Measurements from ENCODE around the gene RAB3C. TPM values are rescaled to one million over a fixed set of nuclear protein-coding genes. Genes with fewer than 3 reads are reported as not detected.

The RAB3C gene
- total and polyA plus RNA-seq, 3 experiments from 2014 or later: not detected

DNA sequence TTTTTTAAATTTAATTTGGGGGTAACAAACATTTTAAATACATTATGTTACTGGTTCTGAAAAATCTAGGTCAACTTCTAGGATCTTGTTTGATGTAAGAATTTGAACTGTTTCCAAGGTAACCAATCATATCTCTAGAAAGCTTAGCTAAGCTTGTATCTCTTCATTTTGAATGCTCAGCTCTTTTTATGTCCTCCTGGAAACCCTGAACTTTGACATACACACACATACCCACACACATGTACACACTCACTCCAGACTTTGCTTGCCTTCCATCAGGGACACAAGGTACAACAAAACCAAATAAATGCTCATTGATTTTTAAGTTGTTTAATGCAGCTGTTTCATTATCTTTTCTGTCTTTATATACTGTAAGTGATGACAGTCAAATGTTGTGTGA, 178.5 kb downstream of the RAB3C start:
- no peak for DNase-seq
- H3K27ac Mint-ChIP-seq: peak overlapping the region in 3 of 8 donors; percentile 6 to 62 (median 12)
- Histone ChIP-seq H3K4me3 (ENCODE audit: low read length) (no peak overlapping the region), H3K9me3 (ENCODE audit: low read length) (no peaks in the 10 kb centered on the region), H3K27ac (ENCODE audit: low read depth, low read length) (no peak overlapping the region), H3K36me3 (ENCODE audit: insufficient read depth, low read length) (no peaks in the 10 kb centered on the region), H3K4me1 (ENCODE audit: insufficient read depth, low read length) (peaks cover 6% of the 10 kb centered on the region), H3K27me3 (ENCODE audit: insufficient read depth, low read length, poor library complexity, severe bottlenecking) (no peaks in the 10 kb centered on the region)
- POLR2A ChIA-PET: no interaction called here
- H3K4me1 Mint-ChIP-seq: peaks cover 25 to 38% (median 36%) of the 10 kb centered on the region in 3 donors
- H3K4me3 Mint-ChIP-seq: no peak overlapping the region
- H3K9me3 Mint-ChIP-seq: no peaks in the 10 kb centered on the region
- H3K36me3 Mint-ChIP-seq: no peaks in the 10 kb centered on the region
- CTCF ChIA-PET: interaction anchor here (1.1 kb wide), 1 partner anchor 34 kb away, joined by 3 read pairs; no protein-coding TSS in a partner anchor
- H3K27me3 Mint-ChIP-seq: no peaks in the 10 kb centered on the region

DNA sequence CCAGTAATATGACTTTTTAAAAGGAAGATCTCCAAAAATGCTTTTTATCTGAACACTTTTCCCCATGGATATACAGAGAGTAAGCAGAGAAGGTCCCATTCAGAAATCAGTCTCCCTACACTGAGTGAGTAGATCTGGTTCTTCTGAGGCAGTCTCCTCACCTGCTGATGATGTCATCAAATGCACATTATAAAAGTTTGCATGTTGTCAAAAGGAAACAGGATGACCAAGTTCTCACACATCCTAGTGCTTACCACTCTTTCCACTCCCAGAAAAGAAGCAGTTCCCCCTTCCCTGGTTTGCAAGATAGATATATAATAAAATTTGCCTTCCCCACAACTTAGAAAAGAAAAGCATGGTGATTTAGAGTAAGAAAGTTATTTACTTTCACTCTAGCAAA, 180.5 kb downstream of the RAB3C start:
- H3K27ac Mint-ChIP-seq: no peak overlapping the region
- H3K4me3 Mint-ChIP-seq: no peak overlapping the region
- Histone ChIP-seq H3K36me3 (ENCODE audit: insufficient read depth, low read length) (no peaks in the 10 kb centered on the region), H3K27ac (ENCODE audit: low read depth, low read length) (no peak overlapping the region), H3K4me3 (ENCODE audit: low read length) (no peak overlapping the region), H3K9me3 (ENCODE audit: low read length) (no peaks in the 10 kb centered on the region), H3K27me3 (ENCODE audit: insufficient read depth, low read length, poor library complexity, severe bottlenecking) (no peaks in the 10 kb centered on the region), H3K4me1 (ENCODE audit: insufficient read depth, low read length) (peaks cover 6% of the 10 kb centered on the region)
- POLR2A ChIA-PET: no interaction called here
- H3K36me3 Mint-ChIP-seq: no peaks in the 10 kb centered on the region
- no peak for DNase-seq
- no peaks in the 10 kb centered on the region for H3K9me3 Mint-ChIP-seq
- H3K4me1 Mint-ChIP-seq: peaks cover 25 to 36% (median 34%) of the 10 kb centered on the region in 3 donors
- CTCF ChIA-PET: no interaction called here
- peaks cover 0 to 2% of the 10 kb centered on the region in 2 donors for H3K27me3 Mint-ChIP-seq

DNA sequence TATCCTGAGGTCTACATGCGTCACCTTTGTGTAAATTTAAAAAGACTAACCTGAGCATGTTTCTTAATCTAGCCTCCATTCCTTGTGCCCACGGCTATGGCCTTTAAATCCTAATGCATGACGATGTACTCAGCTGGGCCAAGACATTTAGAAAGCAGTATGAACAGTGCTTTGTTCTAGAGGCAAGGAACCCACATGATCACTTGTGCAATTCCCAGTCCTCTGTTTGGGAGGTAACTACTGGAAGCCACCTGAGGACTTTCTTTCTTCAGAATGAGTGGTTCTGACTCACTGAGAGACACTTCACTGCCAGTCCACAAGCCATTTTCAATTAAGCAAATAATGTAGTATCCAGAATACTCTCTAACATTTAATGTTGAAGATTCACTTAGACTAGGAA, 181.3 kb downstream of the RAB3C start:
- CTCF ChIA-PET: no interaction called here
- peak overlapping the region in 1 of 8 donors; percentile 26 for H3K27ac Mint-ChIP-seq

DNA sequence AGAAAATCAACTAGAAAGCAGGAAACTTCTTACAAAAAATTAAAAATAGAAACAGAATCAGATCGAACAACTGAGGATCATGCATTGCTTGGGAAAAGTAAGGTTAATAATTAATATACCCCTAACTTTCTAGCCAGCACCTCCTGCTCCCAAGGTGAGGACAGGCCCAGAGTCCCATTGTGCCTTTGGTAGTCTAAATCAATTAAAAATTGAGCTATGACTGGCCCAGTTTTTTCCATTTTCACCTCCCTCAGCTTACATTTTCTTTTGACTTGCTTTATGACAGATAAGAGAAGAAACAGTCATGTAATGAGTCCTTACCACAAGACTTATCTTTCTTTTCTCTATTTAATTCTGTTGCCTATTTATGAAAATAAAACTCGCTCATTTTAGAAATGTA, 182.2 kb downstream of the RAB3C start:
- Histone ChIP-seq H3K4me3 (ENCODE audit: low read length) (no peak overlapping the region), H3K9me3 (ENCODE audit: low read length) (no peaks in the 10 kb centered on the region), H3K27me3 (ENCODE audit: insufficient read depth, low read length, poor library complexity, severe bottlenecking) (no peaks in the 10 kb centered on the region), H3K36me3 (ENCODE audit: insufficient read depth, low read length) (no peaks in the 10 kb centered on the region), H3K4me1 (ENCODE audit: insufficient read depth, low read length) (peaks cover 4% of the 10 kb centered on the region), H3K27ac (ENCODE audit: low read depth, low read length) (no peak overlapping the region)
- H3K36me3 Mint-ChIP-seq: no peaks in the 10 kb centered on the region
- no peaks in the 10 kb centered on the region for H3K9me3 Mint-ChIP-seq
- POLR2A ChIA-PET: no interaction called here
- H3K4me3 Mint-ChIP-seq: no peak overlapping the region
- DNase-seq: no peak
- CTCF ChIA-PET: no interaction called here
- H3K27me3 Mint-ChIP-seq: peaks cover 0 to 2% of the 10 kb centered on the region in 2 donors
- no peak overlapping the region for H3K27ac Mint-ChIP-seq
- peaks cover 12 to 20% (median 18%) of the 10 kb centered on the region in 3 donors for H3K4me1 Mint-ChIP-seq

More for the DNA sequence above, 181.3 kb downstream of the RAB3C start:
- Mint-ChIP-seq H3K9me3 (no peaks in the 10 kb centered on the region), H3K4me3 (no peak overlapping the region), H3K36me3 (no peaks in the 10 kb centered on the region), H3K27me3 (peaks cover 0 to 2% of the 10 kb centered on the region in 2 donors), H3K4me1 (peaks cover 20 to 28% (median 26%) of the 10 kb centered on the region in 3 donors)
- Histone ChIP-seq H3K36me3 (ENCODE audit: insufficient read depth, low read length) (no peaks in the 10 kb centered on the region), H3K9me3 (ENCODE audit: low read length) (no peaks in the 10 kb centered on the region), H3K27me3 (ENCODE audit: insufficient read depth, low read length, poor library complexity, severe bottlenecking) (no peaks in the 10 kb centered on the region), H3K4me3 (ENCODE audit: low read length) (no peak overlapping the region), H3K4me1 (ENCODE audit: insufficient read depth, low read length) (peaks cover 6% of the 10 kb centered on the region), H3K27ac (ENCODE audit: low read depth, low read length) (no peak overlapping the region)
- POLR2A ChIA-PET: no interaction called here
- no peak for DNase-seq

DNA sequence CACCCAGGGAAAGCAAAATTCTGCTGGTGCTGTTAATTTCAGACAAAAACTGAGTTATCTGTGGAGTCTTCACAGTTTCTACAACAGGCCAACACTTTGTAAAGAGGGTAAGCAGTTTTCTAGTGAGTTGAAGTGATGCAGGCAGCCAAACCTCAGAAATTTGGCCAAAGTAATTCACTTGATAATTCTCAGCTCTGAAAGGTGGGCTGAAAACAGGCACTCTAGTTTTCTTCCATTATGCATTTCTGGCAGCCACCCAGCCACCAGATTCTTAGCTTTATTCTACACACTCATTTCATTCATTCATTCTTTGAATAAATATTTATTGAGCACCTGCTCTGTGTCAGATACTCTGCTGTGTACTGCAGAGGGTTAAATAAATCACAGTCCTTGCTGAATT, 184.2 kb downstream of the RAB3C start:
- Histone ChIP-seq H3K27ac (ENCODE audit: low read depth, low read length) (no peak overlapping the region), H3K9me3 (ENCODE audit: low read length) (no peaks in the 10 kb centered on the region), H3K27me3 (ENCODE audit: insufficient read depth, low read length, poor library complexity, severe bottlenecking) (no peaks in the 10 kb centered on the region), H3K4me3 (ENCODE audit: low read length) (no peak overlapping the region), H3K36me3 (ENCODE audit: insufficient read depth, low read length) (no peaks in the 10 kb centered on the region), H3K4me1 (ENCODE audit: insufficient read depth, low read length) (no peaks in the 10 kb centered on the region)
- ChIA-PET CTCF (no interaction called here), POLR2A (no interaction called here)
- H3K27me3 Mint-ChIP-seq: peaks cover 0 to 2% of the 10 kb centered on the region in 2 donors
- no peak for DNase-seq
- H3K4me1 Mint-ChIP-seq: peaks cover 0 to 4% (median 4%) of the 10 kb centered on the region in 3 donors
- H3K9me3 Mint-ChIP-seq: no peaks in the 10 kb centered on the region
- H3K4me3 Mint-ChIP-seq: no peak overlapping the region
- H3K36me3 Mint-ChIP-seq: no peaks in the 10 kb centered on the region
- H3K27ac Mint-ChIP-seq: no peak overlapping the region

DNA sequence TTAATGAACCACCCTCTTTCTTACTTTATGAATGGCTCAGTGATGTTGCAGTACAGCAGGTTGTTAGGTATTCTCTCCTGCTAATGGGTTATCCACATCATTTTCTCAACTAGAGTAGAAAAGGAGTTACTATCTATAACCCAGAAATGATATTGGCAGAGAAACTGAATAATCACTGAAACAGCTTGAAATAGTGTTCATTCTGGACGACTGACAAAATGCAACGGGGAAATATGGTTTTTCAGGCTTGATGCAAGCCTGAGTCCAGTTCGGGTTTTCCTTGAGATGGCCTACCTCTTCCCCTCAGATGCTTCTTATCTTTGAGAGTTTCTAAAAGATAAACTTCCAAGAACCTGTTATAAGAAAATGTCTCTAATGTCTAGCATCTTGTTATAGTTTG, 187.3 kb downstream of the RAB3C start:
- H3K27ac Mint-ChIP-seq: no peak overlapping the region
- Histone ChIP-seq H3K4me1 (ENCODE audit: insufficient read depth, low read length) (no peaks in the 10 kb centered on the region), H3K9me3 (ENCODE audit: low read length) (no peaks in the 10 kb centered on the region), H3K4me3 (ENCODE audit: low read length) (no peak overlapping the region), H3K36me3 (ENCODE audit: insufficient read depth, low read length) (no peaks in the 10 kb centered on the region), H3K27ac (ENCODE audit: low read depth, low read length) (no peak overlapping the region), H3K27me3 (ENCODE audit: insufficient read depth, low read length, poor library complexity, severe bottlenecking) (no peaks in the 10 kb centered on the region)
- ChIA-PET CTCF (no interaction called here), POLR2A (no interaction called here)
- no peak for DNase-seq
- no peaks in the 10 kb centered on the region for H3K36me3 Mint-ChIP-seq
- no peaks in the 10 kb centered on the region for H3K9me3 Mint-ChIP-seq
- no peaks in the 10 kb centered on the region for H3K4me1 Mint-ChIP-seq
- H3K27me3 Mint-ChIP-seq: peaks cover 0 to 6% of the 10 kb centered on the region in 2 donors
- no peak overlapping the region for H3K4me3 Mint-ChIP-seq

DNA sequence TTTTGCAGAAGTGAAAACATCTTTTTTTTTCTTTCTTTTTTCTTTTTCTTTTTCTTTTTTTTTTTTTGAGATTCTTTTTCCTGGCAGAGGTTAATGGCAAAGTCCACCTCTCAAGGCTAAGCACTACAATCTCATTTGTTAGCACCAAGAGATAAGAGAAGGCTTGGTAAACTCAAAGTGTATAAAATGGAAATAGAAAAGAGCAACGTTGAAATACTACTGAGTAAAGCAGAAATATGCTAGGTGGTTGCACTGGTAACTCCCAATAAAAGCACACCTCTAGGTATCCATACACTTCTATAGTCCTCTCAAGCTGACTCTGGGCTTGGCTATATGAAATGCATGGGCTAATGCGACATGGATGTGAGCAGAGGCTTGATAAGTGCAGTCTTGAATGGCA, 188.9 kb downstream of the RAB3C start:
- Histone ChIP-seq H3K27ac (ENCODE audit: low read depth, low read length) (no peak overlapping the region), H3K9me3 (ENCODE audit: low read length) (no peaks in the 10 kb centered on the region), H3K27me3 (ENCODE audit: insufficient read depth, low read length, poor library complexity, severe bottlenecking) (no peaks in the 10 kb centered on the region), H3K36me3 (ENCODE audit: insufficient read depth, low read length) (no peaks in the 10 kb centered on the region), H3K4me3 (ENCODE audit: low read length) (no peak overlapping the region), H3K4me1 (ENCODE audit: insufficient read depth, low read length) (no peaks in the 10 kb centered on the region)
- Mint-ChIP-seq H3K36me3 (no peaks in the 10 kb centered on the region), H3K27ac (no peak overlapping the region), H3K9me3 (no peaks in the 10 kb centered on the region), H3K4me1 (no peaks in the 10 kb centered on the region), H3K27me3 (peaks cover 4 to 9% of the 10 kb centered on the region in 2 donors), H3K4me3 (no peak overlapping the region)
- ChIA-PET POLR2A (no interaction called here), CTCF (interaction anchor here (1.2 kb wide), 1 partner anchor 8 kb away, joined by 3 read pairs; no protein-coding TSS in a partner anchor)
- no peak for DNase-seq

DNA sequence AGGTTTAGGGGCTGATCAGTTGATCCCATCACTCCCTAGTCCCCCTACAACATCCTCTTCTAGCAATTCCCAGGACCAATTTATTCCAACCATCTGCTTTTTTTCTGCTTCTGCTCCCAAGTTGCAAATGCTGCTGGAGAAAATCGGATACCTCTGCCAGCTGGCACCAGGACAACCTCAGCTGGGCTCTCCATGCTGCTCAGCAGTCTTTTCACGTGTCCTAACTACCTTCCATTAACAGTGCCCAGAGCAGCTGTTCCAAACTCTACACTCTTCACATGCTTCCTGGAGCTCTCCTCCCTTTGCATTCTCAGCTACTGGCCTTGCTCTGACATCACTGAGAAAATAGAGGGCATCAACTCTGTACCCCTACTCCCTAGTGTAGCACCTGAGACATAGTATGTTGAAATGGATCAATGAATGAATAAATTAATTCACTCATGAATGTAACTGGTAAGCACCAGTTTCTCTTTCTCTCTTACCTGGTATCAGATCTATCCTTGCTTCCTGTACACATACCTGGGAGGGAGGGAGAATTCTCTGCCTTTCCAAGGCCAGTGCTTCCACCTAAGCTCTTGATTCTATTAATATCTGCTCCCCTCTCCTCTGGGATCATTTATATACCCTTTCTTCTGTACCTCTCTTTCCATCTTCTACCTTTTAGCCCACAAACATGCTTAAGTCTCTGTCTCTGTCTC, 191.0 kb downstream of the RAB3C start:
- peaks cover 4 to 14% of the 10 kb centered on the region in 2 donors for H3K27me3 Mint-ChIP-seq
- H3K4me3 Mint-ChIP-seq: no peak overlapping the region
- H3K9me3 Mint-ChIP-seq: peaks cover 0 to under 1% (median 0%) of the 10 kb centered on the region in 5 donors
- H3K27me3 ChIP-seq (ENCODE audit: insufficient read depth, low read length, poor library complexity, severe bottlenecking): no peaks in the 10 kb centered on the region
- no peak for DNase-seq
- H3K4me1 ChIP-seq (ENCODE audit: insufficient read depth, low read length): no peaks in the 10 kb centered on the region
- H3K36me3 Mint-ChIP-seq: no peaks in the 10 kb centered on the region
- ChIA-PET CTCF (no interaction called here), POLR2A (no interaction called here)
- no peaks in the 10 kb centered on the region for H3K9me3 ChIP-seq (ENCODE audit: low read length)
- H3K4me3 ChIP-seq (ENCODE audit: low read length): no peak overlapping the region
- H3K27ac Mint-ChIP-seq: no peak overlapping the region
- H3K4me1 Mint-ChIP-seq: no peaks in the 10 kb centered on the region
- no peak overlapping the region for H3K27ac ChIP-seq (ENCODE audit: low read depth, low read length)
- no peaks in the 10 kb centered on the region for H3K36me3 ChIP-seq (ENCODE audit: insufficient read depth, low read length)

Measured in CD8-positive, alpha-beta memory T cell (primary cell).